DMS153 (cell line): ENCODE data around the gene LATS2.
A peak's percentile ranks its signal among the peaks of the same experiment; 100 is the strongest.
"Not testable (repeated sequence)": the region's sequence is repeated elsewhere in the genome, so short reads cannot be mapped to it uniquely, and the experiment has no call there.

ENCODE experiments used
- DNase-seq: peaks from one replicate; lab custom pipeline; 2025; lab: John Stamatoyannopoulos, UW

LATS2 gene

GRCh38 chr13:20960663-20961309 is 100.6 kb downstream of the LATS2 start:
- DNase-seq = no peak

- not testable (repeated sequence) for DNase-seq
Measured at GRCh38 chr13:20957049-20957620, 104.3 kb downstream of the LATS2 start.

- no peak for DNase-seq
Measured at GRCh38 chr13:20955496-20955895, 105.9 kb downstream of the LATS2 start.

GRCh38 chr13:20953245-20953931 is 108.0 kb downstream of the LATS2 start:
- DNase-seq = no peak

- DNase-seq = no peak
Measured at GRCh38 chr13:20952838-20953237, 108.5 kb downstream of the LATS2 start.

GRCh38 chr13:20948001-20948400 is 113.4 kb downstream of the LATS2 start:
- DNase-seq = not testable (repeated sequence)

GRCh38 chr13:20945952-20946383 is 115.4 kb downstream of the LATS2 start:
- no peak for DNase-seq

- no peak for DNase-seq
Measured at GRCh38 chr13:20942938-20943559, 118.3 kb downstream of the LATS2 start.

- DNase-seq = not testable (repeated sequence)
Measured at GRCh38 chr13:20940511-20940910, 120.9 kb downstream of the LATS2 start.

GRCh38 chr13:20940083-20940482 is 121.3 kb downstream of the LATS2 start:
- no peak for DNase-seq

GRCh38 chr13:20939662-20940061 is 121.7 kb downstream of the LATS2 start:
- DNase-seq = no peak

- DNase-seq = no peak
Measured at GRCh38 chr13:20938302-20938701, 123.1 kb downstream of the LATS2 start.

- no peak for DNase-seq
Measured at GRCh38 chr13:20927596-20928257, 133.7 kb downstream of the LATS2 start.

- DNase-seq = not testable (repeated sequence)
Measured at GRCh38 chr13:20925395-20925790, 136.0 kb downstream of the LATS2 start.

GRCh38 chr13:20924758-20925394 is 136.5 kb downstream of the LATS2 start:
- peak; percentile 11 for DNase-seq

- DNase-seq = no peak
Measured at GRCh38 chr13:20923272-20923671, 138.1 kb downstream of the LATS2 start.
